ENCODE data around the gene FST. TPM values are rescaled to one million over a fixed set of nuclear protein-coding genes. Genes with fewer than 3 reads are reported as not detected.

FST gene
- total and polyA plus RNA-seq, 2 of the 8 experiments (the other 6 are each of a cell fraction or from before 2014, with no cell fraction given), result 16.6 to 17.5 TPM

- no peak for TF ChIP-seq POU5F1 (IDR thresholded peaks at IDR 0.05; ENCODE audit: low read depth, low read length)
- TF ChIP-seq POLR2A (IDR thresholded peaks at IDR 0.05; ENCODE audit: control extremely low read depth in 1 of 2, low read depth in 2 of 2, low read length in 2 of 2), result no peak
- no peak for TF ChIP-seq ASH2L (IDR thresholded peaks at IDR 0.05; ENCODE audit: low read length)
- TF ChIP-seq SIN3A (conservative IDR thresholded peaks at IDR 0.05 in 1 of 2, IDR thresholded peaks at IDR 0.05 in 1 of 2; ENCODE audit: low read depth in 1 of 2, low read length in 2 of 2), result no peak
- TF ChIP-seq TBP (IDR thresholded peaks at IDR 0.05; ENCODE audit: low read depth, low read length), result no peak
Measured at GRCh38 chr5:53464722-53465121, 15.7 kb upstream of the FST start (continued).
